Activated naive CD8-positive, alpha-beta T cell treated with anti-CD3 and anti-CD28 coated beads for 36 hours (primary cell): ENCODE data around the gene EYA4. TPM values are rescaled to one million over a fixed set of nuclear protein-coding genes. Genes with fewer than 3 reads are reported as not detected.

Experiments
- DNase-seq: peaks from one replicate; pipeline ENCODE4 v3.0.0; 2021
- H3K27ac Mint-ChIP-seq: one replicate; pipeline ENCODE4 v1.8.0; 2022; ENCODE audit warnings: mild to moderate bottlenecking, moderate library complexity, mixed read lengths
- H3K27me3 Mint-ChIP-seq: one replicate; pipeline ENCODE4 v1.8.0; 2022; ENCODE audit warnings: mild to moderate bottlenecking, mixed read lengths
- H3K36me3 Mint-ChIP-seq: one replicate; pipeline ENCODE4 v1.8.0; 2021; ENCODE audit warnings: mild to moderate bottlenecking, mixed read lengths
- H3K4me1 Mint-ChIP-seq: one replicate; pipeline ENCODE4 v1.8.0; 2021; ENCODE audit warnings: mixed read lengths
- H3K4me3 Mint-ChIP-seq: one replicate; pipeline ENCODE4 v1.8.0; 2022; ENCODE audit warnings: mild to moderate bottlenecking, moderate library complexity, mixed read lengths
- H3K9me3 Mint-ChIP-seq: one replicate; pipeline ENCODE4 v1.8.0; 2022; ENCODE audit warnings: mixed read lengths
- total RNA-seq, 2 experiments: library from RNA; stranded (reverse); gene quantifications; one replicate each; pipeline ENCODE4 v1.2.3, GENCODE V29; 2021

The EYA4 gene
- total RNA-seq, 2 experiments from 2014 or later, result not detected

GRCh38 chr6:133339543-133340384 is 98.6 kb downstream of the EYA4 start:
- no peak for DNase-seq
- Mint-ChIP-seq H3K27ac (no peak overlapping the region), H3K36me3 (no peaks in the 10 kb centered on the region), H3K4me3 (no peak overlapping the region), H3K9me3 (no peaks in the 10 kb centered on the region), H3K27me3 (peaks cover 4% of the 10 kb centered on the region), H3K4me1 (no peaks in the 10 kb centered on the region)

GRCh38 chr6:133340557-133340956 is 99.4 kb downstream of the EYA4 start:
- Mint-ChIP-seq H3K27ac (no peak overlapping the region), H3K4me1 (no peaks in the 10 kb centered on the region), H3K9me3 (no peaks in the 10 kb centered on the region), H3K27me3 (peaks cover 2% of the 10 kb centered on the region), H3K4me3 (no peak overlapping the region), H3K36me3 (no peaks in the 10 kb centered on the region)
- DNase-seq, result no peak

GRCh38 chr6:133341607-133342158 is 100.5 kb downstream of the EYA4 start:
- Mint-ChIP-seq H3K4me1 (no peaks in the 10 kb centered on the region), H3K9me3 (no peaks in the 10 kb centered on the region), H3K4me3 (no peak overlapping the region), H3K27ac (no peak overlapping the region), H3K36me3 (no peaks in the 10 kb centered on the region), H3K27me3 (no peaks in the 10 kb centered on the region)
- DNase-seq, result no peak

GRCh38 chr6:133343220-133343619 is 102.1 kb downstream of the EYA4 start:
- Mint-ChIP-seq H3K27ac (no peak overlapping the region), H3K4me3 (no peak overlapping the region), H3K4me1 (no peaks in the 10 kb centered on the region), H3K27me3 (no peaks in the 10 kb centered on the region), H3K9me3 (no peaks in the 10 kb centered on the region), H3K36me3 (no peaks in the 10 kb centered on the region)
- no peak for DNase-seq

GRCh38 chr6:133348846-133349245 is 107.7 kb downstream of the EYA4 start:
- H3K36me3 Mint-ChIP-seq, result no peaks in the 10 kb centered on the region
- H3K9me3 Mint-ChIP-seq, result no peaks in the 10 kb centered on the region
- H3K27me3 Mint-ChIP-seq, result peaks cover 4% of the 10 kb centered on the region
- no peak overlapping the region for H3K27ac Mint-ChIP-seq
- no peak for DNase-seq
- no peaks in the 10 kb centered on the region for H3K4me1 Mint-ChIP-seq
- no peak overlapping the region for H3K4me3 Mint-ChIP-seq

- Mint-ChIP-seq H3K27ac (no peak overlapping the region), H3K4me1 (no peaks in the 10 kb centered on the region), H3K9me3 (no peaks in the 10 kb centered on the region), H3K4me3 (no peak overlapping the region), H3K36me3 (no peaks in the 10 kb centered on the region), H3K27me3 (peaks cover 12% of the 10 kb centered on the region)
- DNase-seq, result no peak
Observed at GRCh38 chr6:133350928-133351327, 109.8 kb downstream of the EYA4 start.

- no peak overlapping the region for H3K27ac Mint-ChIP-seq
- no peaks in the 10 kb centered on the region for H3K4me1 Mint-ChIP-seq
Observed at GRCh38 chr6:133352046-133352445, 110.9 kb downstream of the EYA4 start.

GRCh38 chr6:133353061-133353460 is 111.9 kb downstream of the EYA4 start:
- no peaks in the 10 kb centered on the region for H3K9me3 Mint-ChIP-seq
- no peak overlapping the region for H3K27ac Mint-ChIP-seq
- H3K4me3 Mint-ChIP-seq, result no peak overlapping the region
- peaks cover 13% of the 10 kb centered on the region for H3K27me3 Mint-ChIP-seq
- no peak for DNase-seq
- H3K4me1 Mint-ChIP-seq, result no peaks in the 10 kb centered on the region
- H3K36me3 Mint-ChIP-seq, result no peaks in the 10 kb centered on the region

More at GRCh38 chr6:133352046-133352445, 110.9 kb downstream of the EYA4 start:
- H3K36me3 Mint-ChIP-seq, result no peaks in the 10 kb centered on the region
- no peak for DNase-seq
- no peaks in the 10 kb centered on the region for H3K9me3 Mint-ChIP-seq
- peaks cover 13% of the 10 kb centered on the region for H3K27me3 Mint-ChIP-seq
- H3K4me3 Mint-ChIP-seq, result no peak overlapping the region

GRCh38 chr6:133355922-133356321 is 114.8 kb downstream of the EYA4 start:
- Mint-ChIP-seq H3K27me3 (peaks cover 9% of the 10 kb centered on the region), H3K4me1 (no peaks in the 10 kb centered on the region), H3K9me3 (no peaks in the 10 kb centered on the region), H3K36me3 (no peaks in the 10 kb centered on the region), H3K27ac (no peak overlapping the region), H3K4me3 (no peak overlapping the region)
- no peak for DNase-seq

GRCh38 chr6:133358574-133359150 is 117.5 kb downstream of the EYA4 start:
- Mint-ChIP-seq H3K27ac (no peak overlapping the region), H3K27me3 (peaks cover 9% of the 10 kb centered on the region), H3K4me3 (no peak overlapping the region), H3K9me3 (no peaks in the 10 kb centered on the region), H3K4me1 (no peaks in the 10 kb centered on the region), H3K36me3 (no peaks in the 10 kb centered on the region)
- no peak for DNase-seq

- DNase-seq, result no peak
- Mint-ChIP-seq H3K27ac (no peak overlapping the region), H3K27me3 (peaks cover 9% of the 10 kb centered on the region), H3K36me3 (no peaks in the 10 kb centered on the region), H3K9me3 (peaks cover 1% of the 10 kb centered on the region), H3K4me1 (no peaks in the 10 kb centered on the region), H3K4me3 (no peak overlapping the region)
Observed at GRCh38 chr6:133359256-133359655, 118.1 kb downstream of the EYA4 start.

- no peak for DNase-seq
- Mint-ChIP-seq H3K27ac (no peak overlapping the region), H3K27me3 (peaks cover 9% of the 10 kb centered on the region), H3K36me3 (no peaks in the 10 kb centered on the region), H3K4me1 (no peaks in the 10 kb centered on the region), H3K9me3 (peaks cover 1% of the 10 kb centered on the region), H3K4me3 (no peak overlapping the region)
Observed at GRCh38 chr6:133359760-133360159, 118.6 kb downstream of the EYA4 start.

GRCh38 chr6:133360194-133360593 is 119.0 kb downstream of the EYA4 start:
- no peaks in the 10 kb centered on the region for H3K36me3 Mint-ChIP-seq
- H3K4me1 Mint-ChIP-seq, result no peaks in the 10 kb centered on the region
- H3K27me3 Mint-ChIP-seq, result peaks cover 4% of the 10 kb centered on the region
- H3K4me3 Mint-ChIP-seq, result no peak overlapping the region
- no peak overlapping the region for H3K27ac Mint-ChIP-seq
- no peak for DNase-seq
- peaks cover 1% of the 10 kb centered on the region for H3K9me3 Mint-ChIP-seq

GRCh38 chr6:133362813-133363212 is 121.7 kb downstream of the EYA4 start:
- Mint-ChIP-seq H3K4me1 (no peaks in the 10 kb centered on the region), H3K27ac (no peak overlapping the region), H3K27me3 (peaks cover 4% of the 10 kb centered on the region), H3K9me3 (peaks cover 1% of the 10 kb centered on the region), H3K36me3 (no peaks in the 10 kb centered on the region), H3K4me3 (no peak overlapping the region)
- DNase-seq, result no peak

GRCh38 chr6:133368664-133369063 is 127.5 kb downstream of the EYA4 start:
- no peaks in the 10 kb centered on the region for H3K36me3 Mint-ChIP-seq
- H3K27me3 Mint-ChIP-seq, result peaks cover 4% of the 10 kb centered on the region
- H3K27ac Mint-ChIP-seq, result no peak overlapping the region
- H3K9me3 Mint-ChIP-seq, result peaks cover 1% of the 10 kb centered on the region
- H3K4me3 Mint-ChIP-seq, result no peak overlapping the region
- no peak for DNase-seq
- H3K4me1 Mint-ChIP-seq, result no peaks in the 10 kb centered on the region
